22Rv1 (cell line): ENCODE results near the gene GUK1.

Experiments used
- ZFX ChIP-seq: fragments of 450-650 bp; IDR thresholded peaks from 2 replicates; pipeline ENCODE4 v1.6.1; 2017; ENCODE audit warnings: antibody characterized with exemption, borderline replicate concordance
- TF ChIP-seq, protein P1 (sequence below): fragments of 450-650 bp; IDR thresholded peaks from 2 replicates; pipeline ENCODE4 v1.5.1; 2017; ENCODE audit warnings: mild to moderate bottlenecking

DNA sequence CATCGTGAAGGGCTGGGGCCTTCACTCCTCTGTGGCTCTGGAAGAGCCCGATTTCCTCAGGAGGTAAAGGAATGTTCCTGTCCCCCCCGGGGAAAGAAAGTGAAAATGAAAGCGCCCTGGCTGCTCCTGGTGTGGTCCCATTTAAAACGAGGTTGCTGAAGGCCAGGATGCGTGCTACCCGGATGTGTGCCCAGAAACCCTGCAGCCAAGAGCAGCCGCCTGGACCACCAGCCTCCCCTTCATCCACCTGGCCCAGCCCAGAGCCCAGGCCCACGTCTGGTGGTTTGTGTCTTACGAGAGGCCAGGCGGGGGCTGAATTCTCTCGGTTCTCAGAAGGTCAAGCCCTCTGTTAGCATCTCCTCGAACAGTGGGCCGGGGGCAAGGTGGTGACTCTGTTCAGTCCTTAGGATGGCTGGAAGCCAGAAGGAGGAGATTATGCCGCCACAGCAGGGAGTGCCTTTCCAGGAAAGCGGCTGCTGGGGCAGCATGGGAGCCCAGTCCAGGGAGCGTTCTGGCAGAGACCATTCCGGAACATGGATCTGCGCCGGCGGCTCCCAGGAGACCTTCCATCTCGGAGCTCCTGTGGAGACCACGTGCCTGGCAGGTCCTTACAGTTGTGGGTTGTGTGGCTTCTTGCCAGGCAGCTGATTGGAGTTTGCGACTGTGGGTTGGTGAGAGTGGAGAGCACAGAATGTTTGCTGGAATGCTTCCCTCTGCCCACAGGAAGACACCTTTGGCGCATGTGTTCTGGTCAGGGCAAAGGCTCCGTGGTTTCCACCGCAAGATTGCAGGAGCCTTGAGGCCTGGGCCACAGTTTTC lies 1.4 kb downstream of the GUK1 start:
- TF ChIP-seq, protein P1, sequence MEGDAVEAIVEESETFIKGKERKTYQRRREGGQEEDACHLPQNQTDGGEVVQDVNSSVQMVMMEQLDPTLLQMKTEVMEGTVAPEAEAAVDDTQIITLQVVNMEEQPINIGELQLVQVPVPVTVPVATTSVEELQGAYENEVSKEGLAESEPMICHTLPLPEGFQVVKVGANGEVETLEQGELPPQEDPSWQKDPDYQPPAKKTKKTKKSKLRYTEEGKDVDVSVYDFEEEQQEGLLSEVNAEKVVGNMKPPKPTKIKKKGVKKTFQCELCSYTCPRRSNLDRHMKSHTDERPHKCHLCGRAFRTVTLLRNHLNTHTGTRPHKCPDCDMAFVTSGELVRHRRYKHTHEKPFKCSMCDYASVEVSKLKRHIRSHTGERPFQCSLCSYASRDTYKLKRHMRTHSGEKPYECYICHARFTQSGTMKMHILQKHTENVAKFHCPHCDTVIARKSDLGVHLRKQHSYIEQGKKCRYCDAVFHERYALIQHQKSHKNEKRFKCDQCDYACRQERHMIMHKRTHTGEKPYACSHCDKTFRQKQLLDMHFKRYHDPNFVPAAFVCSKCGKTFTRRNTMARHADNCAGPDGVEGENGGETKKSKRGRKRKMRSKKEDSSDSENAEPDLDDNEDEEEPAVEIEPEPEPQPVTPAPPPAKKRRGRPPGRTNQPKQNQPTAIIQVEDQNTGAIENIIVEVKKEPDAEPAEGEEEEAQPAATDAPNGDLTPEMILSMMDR, result no peak
- TF ChIP-seq ZFX, result no peak
